Fibroblast of skin of left quadriceps (primary cell): ENCODE data around the gene SPATA1.

Experiments
- DNase-seq, 2 experiments: peaks; one replicate each; pipeline ENCODE4 v3.0.0-alpha.2; 2013; ENCODE audit warnings: low read depth in 2 of 2

Gene SPATA1

GRCh38 chr1:84509029-84509428 lies 2.8 kb downstream of the SPATA1 start:
- DNase-seq, result no peak

GRCh38 chr1:84510165-84510564 lies 4.0 kb downstream of the SPATA1 start:
- DNase-seq, result no peak

- no peak for DNase-seq
Measured at GRCh38 chr1:84510668-84511067, 4.5 kb downstream of the SPATA1 start.

- no peak for DNase-seq
Measured at GRCh38 chr1:84524590-84524989, 18.4 kb downstream of the SPATA1 start.

- no peak for DNase-seq
Measured at GRCh38 chr1:84525779-84526178, 19.6 kb downstream of the SPATA1 start.

- DNase-seq, result no peak
Measured at GRCh38 chr1:84538599-84538998, 32.4 kb downstream of the SPATA1 start.

GRCh38 chr1:84539972-84540371 lies 33.8 kb downstream of the SPATA1 start:
- DNase-seq, result no peak

GRCh38 chr1:84540759-84541158 lies 34.6 kb downstream of the SPATA1 start:
- peak; percentile 18 to 24 for DNase-seq

GRCh38 chr1:84541679-84542078 lies 35.5 kb downstream of the SPATA1 start:
- DNase-seq, result no peak

GRCh38 chr1:84550826-84551225 lies 44.6 kb downstream of the SPATA1 start:
- no peak for DNase-seq

GRCh38 chr1:84569216-84569615 lies 63.0 kb downstream of the SPATA1 start:
- no peak for DNase-seq

- DNase-seq, result no peak
Measured at GRCh38 chr1:84570436-84571149, 64.4 kb downstream of the SPATA1 start.

GRCh38 chr1:84571150-84571535 lies 65.0 kb downstream of the SPATA1 start:
- DNase-seq, result no peak

GRCh38 chr1:84573481-84573966 lies 67.3 kb downstream of the SPATA1 start:
- no peak for DNase-seq

- DNase-seq, result peak; percentile 64 to 65
Measured at GRCh38 chr1:84573967-84574842, 68.0 kb downstream of the SPATA1 start, which contains the start of gene CTBS. Gene CTBS, minus strand, starts transcription at chr1:84574440. Its CDS starts 25 bp downstream, at chr1:84574415.

GRCh38 chr1:84574936-84575335 lies 68.8 kb downstream of the SPATA1 start:
- DNase-seq, result no peak

GRCh38 chr1:84581648-84582047 lies 75.5 kb downstream of the SPATA1 start:
- DNase-seq, result no peak

- DNase-seq, result no peak
Measured at GRCh38 chr1:84582802-84583587, 76.8 kb downstream of the SPATA1 start.

GRCh38 chr1:84583648-84584047 lies 77.5 kb downstream of the SPATA1 start:
- no peak for DNase-seq

GRCh38 chr1:84584126-84584525 lies 77.9 kb downstream of the SPATA1 start:
- DNase-seq, result no peak

- no peak for DNase-seq
Measured at GRCh38 chr1:84585803-84586202, 79.6 kb downstream of the SPATA1 start.

- DNase-seq, result no peak
Measured at GRCh38 chr1:84587099-84587498, 80.9 kb downstream of the SPATA1 start.
